ENCODE measurements around the gene ZNF574.
A peak's percentile ranks its signal among the peaks of the same experiment; 100 is the strongest.
"Not testable (repeated sequence)": the region's sequence is repeated elsewhere in the genome, so short reads cannot be mapped to it uniquely, and the experiment has no call there.

The ZNF574 gene

DNA sequence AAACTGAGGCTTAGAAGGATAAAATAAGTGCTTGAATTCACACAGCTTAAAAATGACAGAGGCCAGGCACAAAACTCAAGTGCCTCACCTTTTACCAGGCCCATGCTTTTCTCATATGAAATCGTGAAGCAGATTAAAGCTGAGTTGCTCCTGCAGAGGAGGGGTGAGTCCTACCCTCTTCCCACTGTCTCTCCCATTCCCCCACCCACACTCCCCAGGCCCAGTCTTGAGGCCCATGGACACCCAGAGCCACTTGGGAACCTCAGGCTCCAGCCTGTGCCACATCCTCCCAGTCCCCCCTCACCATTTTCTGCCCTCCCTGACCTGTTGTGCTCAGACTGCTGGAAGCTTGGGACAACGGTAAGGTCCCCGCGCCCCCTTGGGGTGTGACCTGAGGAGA lies 17.5 kb downstream of the ZNF574 start:
- no peak for DNase-seq
- in situ Hi-C loops (cut with HindIII; ENCODE audit: low pct_ligation_motif_present, low pct_unique_long_range_greater_than_20kb, low sequenced_read_pairs), result no loop called here

DNA sequence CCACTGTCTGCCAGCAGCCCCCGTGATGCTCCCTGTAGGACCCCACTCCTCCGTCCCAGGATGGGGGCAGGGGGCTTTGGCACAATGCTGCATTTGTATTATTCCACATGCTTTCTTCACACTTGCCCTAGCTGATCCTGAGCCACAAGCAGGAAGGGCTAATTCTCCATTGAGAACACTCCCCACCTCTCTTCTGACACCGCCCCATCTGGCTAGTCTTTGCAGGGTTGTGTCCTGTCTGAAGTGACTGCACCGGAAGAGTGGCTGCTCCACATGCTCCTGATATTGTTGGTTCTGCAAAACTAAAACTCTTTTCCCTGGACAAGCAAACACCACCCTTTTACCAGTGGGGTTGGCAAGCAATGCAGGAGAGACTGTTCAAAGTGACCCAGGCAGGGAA lies 18.0 kb downstream of the ZNF574 start:
- no peak for DNase-seq
- in situ Hi-C loops (cut with HindIII; ENCODE audit: low pct_ligation_motif_present, low pct_unique_long_range_greater_than_20kb, low sequenced_read_pairs), result no loop called here

DNA sequence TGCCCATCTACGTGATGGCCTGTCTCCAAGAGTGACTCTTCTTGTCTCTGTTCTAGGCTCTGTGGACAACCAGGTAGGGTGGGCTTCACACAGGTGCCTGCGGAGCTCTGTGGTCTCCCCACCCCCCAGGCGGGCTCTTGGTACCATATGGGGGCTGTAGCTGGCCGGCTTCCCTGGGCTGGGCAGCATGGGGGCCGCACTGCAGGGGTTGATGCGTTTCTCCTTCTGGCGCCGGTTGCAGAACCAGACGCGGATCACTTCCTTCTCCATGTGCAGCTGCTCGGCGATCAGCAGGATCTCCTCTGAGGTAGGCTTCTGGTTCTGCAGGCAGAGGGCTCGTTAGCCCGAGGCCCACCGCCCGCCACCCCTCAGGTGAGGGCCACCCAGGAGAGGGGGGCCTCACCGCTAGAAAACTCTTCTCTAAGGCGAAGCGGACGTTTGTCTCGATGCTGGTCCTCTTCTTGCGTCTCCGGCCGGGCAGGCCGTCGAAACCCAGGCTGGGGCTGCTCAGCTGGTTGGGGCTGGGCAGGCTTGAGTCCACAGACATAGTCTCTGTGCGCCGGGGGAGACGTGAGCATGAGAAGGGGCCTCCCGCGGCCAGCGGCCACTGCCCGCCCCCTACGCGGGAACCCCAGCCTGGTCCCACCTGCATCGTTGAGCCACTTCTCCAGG lies 19.3 kb downstream of the ZNF574 start:
- in situ Hi-C loops (cut with HindIII; ENCODE audit: low pct_ligation_motif_present, low pct_unique_long_range_greater_than_20kb, low sequenced_read_pairs), result no loop called here
- no peak for DNase-seq

DNA sequence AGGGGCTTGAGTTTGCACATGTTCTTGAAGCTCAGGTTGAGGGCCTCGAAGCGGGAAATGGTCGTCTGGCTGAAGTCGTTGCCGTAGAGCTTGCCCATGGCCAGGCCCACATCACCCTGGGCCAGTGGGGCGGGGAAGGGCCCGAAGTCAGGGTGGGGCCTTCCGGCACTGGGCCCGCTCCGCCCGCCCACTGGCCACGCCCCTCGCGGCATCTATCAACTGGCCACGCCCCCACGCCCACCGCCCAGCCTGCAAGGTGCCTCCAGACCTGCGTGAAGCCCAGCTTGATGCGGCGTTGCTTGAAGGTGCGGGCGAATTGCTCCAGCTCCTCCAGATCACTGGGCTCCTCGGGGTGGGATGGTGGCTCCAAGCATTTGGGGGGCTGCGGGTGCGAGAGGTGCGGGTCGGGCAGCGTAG lies 19.9 kb downstream of the ZNF574 start:
- in situ Hi-C loops (cut with HindIII; ENCODE audit: low pct_ligation_motif_present, low pct_unique_long_range_greater_than_20kb, low sequenced_read_pairs), result no loop called here
- no peak for DNase-seq

DNA sequence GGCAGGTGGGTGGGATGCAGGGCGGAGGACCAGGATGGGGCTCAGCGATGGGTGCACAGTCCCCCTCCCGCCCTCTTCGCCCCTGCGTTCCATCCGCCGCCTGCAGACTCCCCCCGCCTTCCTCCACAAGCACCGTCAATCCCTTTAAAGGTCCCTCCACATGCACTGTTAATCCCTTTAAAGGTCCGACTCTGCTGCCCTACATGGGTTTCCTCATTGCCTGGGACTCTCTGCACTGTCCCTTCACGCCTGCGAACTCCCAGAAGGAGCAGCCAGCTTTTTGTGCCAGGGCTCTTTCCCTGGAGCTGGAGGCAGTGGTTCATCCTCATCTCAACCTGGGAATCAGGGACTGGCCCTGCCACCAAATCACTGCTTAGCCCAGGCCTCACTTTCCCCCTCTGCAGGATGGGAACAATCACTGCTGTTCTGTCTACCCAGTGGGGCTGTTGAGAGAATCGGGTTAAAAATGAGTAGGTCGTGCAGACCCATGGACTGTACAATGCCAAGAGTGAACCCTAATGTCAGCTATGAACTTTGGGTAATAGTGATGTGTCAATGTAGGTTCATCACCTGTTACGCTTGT lies 20.4 kb downstream of the ZNF574 start:
- DNase-seq, result no peak
- in situ Hi-C loops (cut with HindIII; ENCODE audit: low pct_ligation_motif_present, low pct_unique_long_range_greater_than_20kb, low sequenced_read_pairs), result no loop called here

DNA sequence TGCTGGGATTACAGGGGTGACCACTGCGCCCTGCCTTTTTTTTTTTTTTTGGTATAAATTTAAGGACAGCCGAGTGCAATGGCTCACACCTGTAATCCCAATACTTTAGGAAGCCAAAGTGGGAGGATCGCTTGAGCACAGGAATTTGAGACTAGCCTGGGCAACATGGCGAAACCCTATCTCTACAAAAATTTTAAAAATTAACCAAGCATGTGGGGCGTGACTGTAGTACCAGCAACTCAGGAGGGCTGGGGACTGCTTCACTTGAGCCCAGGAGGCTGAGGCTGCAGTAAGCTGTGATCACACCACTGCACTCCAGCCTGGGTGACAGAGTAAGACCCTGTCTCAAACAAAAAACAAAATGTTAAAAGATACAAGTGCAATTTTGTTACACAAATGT lies 21.5 kb downstream of the ZNF574 start:
- in situ Hi-C loops (cut with HindIII; ENCODE audit: low pct_ligation_motif_present, low pct_unique_long_range_greater_than_20kb, low sequenced_read_pairs), result no loop called here
- DNase-seq, result no peak

DNA sequence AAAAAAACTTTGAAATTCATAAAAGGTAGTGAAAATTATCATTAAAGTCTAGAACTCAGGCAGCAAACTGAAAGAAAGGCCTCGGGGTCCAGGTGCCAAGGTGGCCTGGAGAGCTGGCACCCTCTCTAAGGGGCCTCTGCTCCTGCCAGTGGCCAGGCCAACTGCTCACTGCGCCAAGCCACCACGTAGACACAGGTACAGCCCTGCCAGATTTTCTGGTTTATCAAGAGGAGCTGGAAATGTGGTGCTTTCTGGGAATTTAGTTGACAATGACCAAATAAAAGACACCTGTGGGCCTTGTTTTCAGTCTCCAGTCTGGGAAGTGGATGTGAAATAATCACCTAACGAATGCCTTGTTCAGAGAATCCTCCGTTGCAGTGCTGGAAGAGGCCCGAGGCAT lies 22.8 kb downstream of the ZNF574 start:
- no peak for DNase-seq
- in situ Hi-C loops (cut with HindIII; ENCODE audit: low pct_ligation_motif_present, low pct_unique_long_range_greater_than_20kb, low sequenced_read_pairs), result no loop called here

DNA sequence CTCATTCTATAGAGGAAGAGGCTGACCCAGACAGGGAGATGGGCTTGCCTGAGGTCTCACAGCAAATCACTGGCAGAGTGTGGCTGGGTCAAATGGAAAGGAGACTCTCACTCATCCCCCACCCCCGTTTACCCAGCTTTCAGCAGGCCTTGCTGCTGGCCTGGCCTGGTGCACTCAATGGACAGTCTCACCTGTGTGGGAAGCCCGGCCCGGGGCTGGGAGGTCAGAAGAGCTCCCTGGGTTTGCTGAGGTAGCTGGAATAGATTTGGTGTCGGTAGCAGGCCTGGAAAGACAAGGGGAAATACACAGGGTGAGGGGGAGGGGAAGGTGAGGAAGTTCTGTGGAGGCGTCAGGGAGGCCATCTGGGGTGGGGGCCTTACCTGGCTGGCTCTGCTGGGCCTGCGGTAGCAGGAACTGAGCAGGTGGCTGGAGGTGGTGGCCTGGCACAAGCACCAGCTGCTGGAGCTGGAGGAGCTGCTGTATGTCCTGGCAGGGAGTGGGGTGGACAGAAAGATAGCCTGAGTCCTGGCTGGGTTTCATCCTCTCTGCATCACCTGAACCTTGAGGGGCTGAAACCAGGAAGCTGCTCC lies 23.5 kb downstream of the ZNF574 start:
- DNase-seq, result no peak

DNA sequence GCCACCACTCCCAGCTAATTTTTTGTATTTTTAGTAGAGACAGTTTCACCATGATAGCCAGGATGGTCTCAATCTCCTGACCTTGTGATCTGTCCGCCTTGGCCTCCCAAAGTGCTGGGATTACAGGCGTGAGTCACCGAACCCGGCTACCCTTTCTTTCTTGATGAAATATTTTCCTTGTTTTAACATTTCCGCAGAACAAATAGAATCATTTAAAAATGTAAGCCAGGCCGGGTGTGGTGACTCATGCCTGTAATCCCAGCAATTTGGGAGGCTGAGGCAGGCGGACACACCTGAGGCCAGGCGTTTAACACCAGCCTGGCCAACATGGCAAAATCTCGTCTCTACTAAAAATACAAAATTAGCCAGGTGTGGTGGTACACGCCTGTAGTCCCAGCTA lies 24.3 kb downstream of the ZNF574 start:
- in situ Hi-C loops (cut with HindIII; ENCODE audit: low pct_ligation_motif_present, low pct_unique_long_range_greater_than_20kb, low sequenced_read_pairs); DNase-seq: not testable (repeated sequence)

More for the DNA sequence above, 23.5 kb downstream of the ZNF574 start:
- in situ Hi-C loops (cut with HindIII; ENCODE audit: low pct_ligation_motif_present, low pct_unique_long_range_greater_than_20kb, low sequenced_read_pairs), result no loop called here

DNA sequence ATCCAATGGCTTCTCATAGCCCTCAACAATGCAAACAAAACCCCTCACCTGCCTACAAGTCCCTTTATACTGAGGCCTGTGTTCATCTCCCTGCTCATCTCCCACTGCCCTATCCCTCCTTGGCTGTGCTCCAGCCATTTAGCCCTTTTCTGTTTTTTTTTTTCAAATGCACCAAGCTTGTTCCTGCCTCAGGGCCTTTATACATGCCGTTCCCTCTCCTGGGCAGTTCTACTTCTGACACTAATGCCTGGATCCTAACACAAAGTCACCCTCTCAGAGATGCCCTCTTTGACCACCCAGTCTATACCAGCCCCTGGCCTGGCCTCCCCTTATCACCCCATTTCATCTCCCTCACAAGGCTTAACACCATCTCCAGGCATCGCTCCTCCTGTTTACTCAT lies 26.9 kb downstream of the ZNF574 start:
- no peak for DNase-seq
- in situ Hi-C loops (cut with HindIII; ENCODE audit: low pct_ligation_motif_present, low pct_unique_long_range_greater_than_20kb, low sequenced_read_pairs), result no loop called here

DNA sequence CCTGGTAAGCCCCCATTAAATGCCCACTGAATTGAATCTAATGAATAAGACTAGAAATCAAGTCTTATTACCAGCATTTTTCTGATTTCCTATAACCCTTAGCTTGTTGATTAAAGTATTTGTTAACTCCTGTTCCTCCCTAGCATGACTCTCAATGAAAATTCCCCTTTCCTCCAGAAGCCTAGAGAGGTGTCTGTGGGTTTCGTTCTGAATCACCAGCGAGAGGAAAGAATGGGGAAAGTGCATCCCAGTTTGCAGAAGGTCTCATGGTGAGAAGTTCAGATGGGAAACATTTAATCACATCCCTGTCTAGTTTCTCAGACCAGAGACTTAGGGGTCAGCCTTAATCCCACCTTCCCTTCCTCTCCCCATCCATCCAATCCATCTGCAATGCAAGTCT lies 29.4 kb downstream of the ZNF574 start:
- in situ Hi-C loops (cut with HindIII; ENCODE audit: low pct_ligation_motif_present, low pct_unique_long_range_greater_than_20kb, low sequenced_read_pairs), result no loop called here
- DNase-seq, result no peak

DNA sequence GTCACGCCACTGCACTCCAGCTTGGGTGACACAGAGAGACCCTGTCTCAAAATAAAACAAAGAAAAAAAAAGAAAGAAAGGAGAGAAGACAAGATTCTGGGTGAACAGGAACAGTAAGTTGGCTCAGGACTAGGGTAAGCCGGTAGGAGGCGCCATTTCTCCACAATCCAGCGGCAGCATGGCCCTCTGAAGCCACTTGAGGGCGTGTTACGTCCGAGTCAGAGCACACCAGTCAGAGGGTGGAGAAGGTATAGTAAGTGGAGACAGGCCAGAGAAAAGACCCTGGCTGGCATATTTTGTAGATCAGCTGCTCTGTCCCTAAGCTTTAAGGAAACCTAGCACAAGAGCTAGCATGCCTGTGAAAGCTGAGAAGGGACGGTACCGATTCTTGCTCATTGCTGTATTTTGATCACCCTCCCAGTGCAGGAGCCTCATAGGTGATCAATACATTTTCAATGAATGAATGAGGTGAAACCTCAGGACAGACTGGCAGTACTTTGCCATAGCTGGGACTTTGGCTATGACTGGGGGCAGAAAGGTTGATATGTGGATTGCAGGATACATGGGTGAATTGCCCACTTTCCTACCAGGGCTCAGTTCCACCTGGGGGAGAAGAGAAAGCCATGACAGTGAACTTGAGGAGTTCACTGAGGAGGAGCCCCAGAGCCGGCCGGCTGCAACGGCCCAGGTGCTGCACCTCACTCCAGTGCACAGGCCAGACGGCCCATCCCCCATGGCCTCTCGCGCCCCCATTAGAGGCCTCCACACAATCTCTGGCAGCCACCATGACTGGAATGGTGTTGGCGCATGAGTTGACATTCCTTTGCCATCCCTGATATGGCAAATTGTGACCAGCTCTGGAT lies 32.8 kb downstream of the ZNF574 start:
- in situ Hi-C loops (cut with HindIII; ENCODE audit: low pct_ligation_motif_present, low pct_unique_long_range_greater_than_20kb, low sequenced_read_pairs), result no loop called here

DNA sequence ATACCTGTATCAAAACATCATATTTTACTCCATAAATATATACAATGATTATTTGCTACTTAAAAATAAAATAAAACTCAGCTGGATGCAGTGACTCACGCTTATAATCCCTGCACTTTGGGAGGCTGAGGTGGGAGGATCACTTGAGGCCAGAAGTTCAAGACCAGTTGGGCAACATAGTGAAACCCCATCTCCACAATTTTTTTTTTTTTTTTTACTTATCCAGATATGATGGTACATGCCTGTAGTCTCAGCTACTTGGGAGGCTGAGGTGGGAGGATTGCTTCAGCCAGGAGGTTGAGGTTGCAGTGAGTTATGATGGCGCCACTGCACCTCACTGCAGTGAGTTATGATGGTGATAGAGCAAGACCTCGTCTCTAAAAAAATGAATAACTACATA lies 33.9 kb downstream of the ZNF574 start:
- no peak for DNase-seq

More for the DNA sequence above, 32.8 kb downstream of the ZNF574 start:
- DNase-seq, result peak; percentile 81

DNA sequence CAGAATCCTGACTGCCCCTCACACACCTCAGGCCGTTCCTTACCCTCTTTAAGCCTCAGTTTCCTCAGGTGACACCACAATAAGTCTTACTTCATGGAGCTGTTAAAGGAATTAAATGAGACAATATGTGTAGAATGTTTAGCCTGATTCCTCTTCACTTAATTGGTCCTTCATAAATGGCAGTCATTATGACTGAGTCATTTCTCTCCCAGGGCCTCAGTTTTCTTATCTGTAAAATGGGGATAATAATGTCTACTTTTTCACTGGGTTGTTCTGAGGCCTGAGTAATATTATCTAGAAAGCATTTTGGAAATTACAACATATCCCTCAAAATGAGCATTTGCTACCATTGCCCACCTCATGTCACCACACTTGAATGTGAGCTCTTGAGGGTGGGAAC lies 34.7 kb downstream of the ZNF574 start:
- no peak for DNase-seq
- in situ Hi-C loops (cut with HindIII; ENCODE audit: low pct_ligation_motif_present, low pct_unique_long_range_greater_than_20kb, low sequenced_read_pairs), result no loop called here

More for the DNA sequence above, 33.9 kb downstream of the ZNF574 start:
- in situ Hi-C loops (cut with HindIII; ENCODE audit: low pct_ligation_motif_present, low pct_unique_long_range_greater_than_20kb, low sequenced_read_pairs), result no loop called here

DNA sequence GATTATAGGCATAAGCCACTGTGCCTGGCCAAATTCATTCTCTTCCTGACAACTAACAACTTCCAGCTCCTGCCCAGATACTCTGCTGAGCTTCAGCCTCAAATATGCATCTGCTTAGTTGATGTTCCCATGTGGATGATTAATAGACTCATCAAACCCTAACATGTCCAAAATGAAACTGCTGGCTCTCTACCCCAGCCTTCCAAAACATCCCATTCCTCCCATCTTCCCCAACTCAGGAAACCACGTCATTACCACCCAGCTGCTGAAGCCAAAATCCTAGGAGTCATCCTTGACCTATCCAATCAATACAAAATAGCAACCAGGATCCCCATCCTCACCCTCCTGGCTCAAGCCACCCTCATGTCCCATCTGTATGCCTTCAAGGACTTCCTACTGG lies 35.4 kb downstream of the ZNF574 start:
- DNase-seq, result no peak
- in situ Hi-C loops (cut with HindIII; ENCODE audit: low pct_ligation_motif_present, low pct_unique_long_range_greater_than_20kb, low sequenced_read_pairs), result no loop called here

DNA sequence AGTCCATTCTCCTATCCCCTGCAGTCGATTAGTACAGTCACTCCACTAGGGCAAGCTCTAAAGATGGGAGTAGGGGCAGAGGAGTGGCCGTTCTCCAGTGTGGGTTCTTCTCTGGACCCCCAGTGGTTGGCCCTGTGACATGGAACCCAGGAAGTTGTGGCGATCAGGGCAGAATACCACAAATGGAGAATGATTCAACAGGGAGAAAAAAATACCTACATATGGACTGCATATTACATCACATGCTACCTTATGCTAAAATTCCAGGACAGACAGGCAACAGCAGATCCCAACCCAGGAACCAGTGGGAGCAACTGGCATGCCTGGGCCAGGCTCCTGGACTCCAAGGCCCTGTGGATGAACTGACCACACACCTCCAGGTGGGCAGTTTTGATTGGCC lies 35.8 kb downstream of the ZNF574 start:
- in situ Hi-C loops (cut with HindIII; ENCODE audit: low pct_ligation_motif_present, low pct_unique_long_range_greater_than_20kb, low sequenced_read_pairs), result no loop called here
- DNase-seq, result no peak

DNA sequence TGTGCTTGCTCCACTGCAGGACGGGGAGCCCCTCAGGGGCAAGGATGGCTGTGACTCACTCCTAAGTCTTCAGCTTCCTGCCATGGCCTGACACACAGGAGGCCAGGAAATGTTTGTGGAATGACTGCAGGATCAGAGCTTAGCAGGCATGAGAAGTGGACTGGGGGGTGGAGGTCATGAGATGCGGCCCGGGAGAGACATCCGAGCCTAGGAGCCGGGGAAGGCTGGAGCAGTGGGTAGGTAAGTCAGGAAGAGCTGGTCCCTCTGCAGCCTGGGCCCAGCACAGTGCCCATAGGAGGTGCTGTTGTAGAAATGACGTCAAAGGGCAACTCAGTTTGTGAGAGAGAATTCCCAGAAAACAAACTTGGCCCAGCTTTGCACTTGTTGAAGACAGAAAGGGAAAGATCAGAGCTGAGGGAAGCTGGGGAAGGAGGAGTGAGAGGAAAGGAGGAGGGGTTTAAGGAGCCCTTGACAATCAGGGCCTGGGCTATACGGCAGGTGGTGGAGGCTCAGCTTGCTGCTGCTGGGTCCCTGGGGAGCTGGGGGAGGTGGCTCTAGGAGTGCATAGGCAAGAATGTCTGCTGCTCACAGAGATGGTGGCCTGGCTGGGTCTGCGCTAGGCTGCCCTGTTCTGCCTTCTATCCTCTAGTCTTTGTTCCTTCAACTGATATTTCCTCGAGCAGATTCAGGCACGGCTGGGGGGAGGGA lies 37.8 kb downstream of the ZNF574 start:
- in situ Hi-C loops (cut with HindIII; ENCODE audit: low pct_ligation_motif_present, low pct_unique_long_range_greater_than_20kb, low sequenced_read_pairs), result no loop called here
- peak; percentile 87 for DNase-seq

DNA sequence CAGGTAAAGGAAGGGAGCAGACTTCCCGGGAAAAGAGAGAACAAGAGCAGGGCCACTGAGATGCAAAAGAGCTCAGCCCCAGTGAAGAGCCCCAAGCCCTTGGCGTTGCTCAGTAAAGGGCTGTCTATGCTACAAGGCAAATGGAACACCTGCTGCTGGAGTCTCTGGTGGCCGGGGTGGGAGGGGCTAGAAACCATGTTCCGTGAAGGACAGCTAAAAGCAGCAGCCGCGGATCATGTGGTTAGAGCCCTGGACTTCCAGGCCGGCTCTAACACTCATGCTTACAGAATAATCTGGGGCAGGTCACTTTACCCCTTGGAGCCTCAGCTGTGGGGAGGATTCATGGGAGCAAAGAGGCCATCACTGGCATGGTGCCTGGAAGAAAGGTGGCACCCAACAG lies 38.4 kb downstream of the ZNF574 start:
- peak; percentile 32 for DNase-seq

DNA sequence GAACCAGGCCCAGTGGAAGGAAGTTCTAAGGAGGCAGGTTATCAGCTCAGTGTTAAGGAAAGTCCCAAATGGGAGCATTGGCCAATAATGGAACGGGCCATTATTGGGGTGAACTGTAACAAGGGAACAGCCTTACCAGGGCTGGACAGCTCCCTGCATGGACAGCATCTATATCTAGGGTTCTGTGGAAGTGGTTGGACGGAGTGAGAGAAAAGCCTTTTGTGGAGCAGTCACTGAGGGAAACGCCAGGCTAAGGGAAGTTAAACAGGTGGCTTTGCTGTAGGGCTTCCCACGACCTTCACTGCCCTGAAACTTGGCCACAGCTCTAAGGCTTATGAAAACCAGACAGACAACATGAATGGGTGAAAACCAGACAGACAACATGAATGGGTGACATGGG lies 39.3 kb downstream of the ZNF574 start:
- DNase-seq, result peak; percentile 16
- in situ Hi-C loops (cut with HindIII; ENCODE audit: low pct_ligation_motif_present, low pct_unique_long_range_greater_than_20kb, low sequenced_read_pairs), result no loop called here

More for the DNA sequence above, 38.4 kb downstream of the ZNF574 start:
- in situ Hi-C loops (cut with HindIII; ENCODE audit: low pct_ligation_motif_present, low pct_unique_long_range_greater_than_20kb, low sequenced_read_pairs), result no loop called here
